8988T (cell line): ENCODE measurements around the gene TCP11X1.
"Not testable (repeated sequence)": the region's sequence is repeated elsewhere in the genome, so short reads cannot be mapped to it uniquely, and the experiment has no call there.

Experiments
- DNase-seq: peaks from one replicate; pipeline ENCODE4 v3.0.0; 2011

TCP11X1 gene

DNA sequence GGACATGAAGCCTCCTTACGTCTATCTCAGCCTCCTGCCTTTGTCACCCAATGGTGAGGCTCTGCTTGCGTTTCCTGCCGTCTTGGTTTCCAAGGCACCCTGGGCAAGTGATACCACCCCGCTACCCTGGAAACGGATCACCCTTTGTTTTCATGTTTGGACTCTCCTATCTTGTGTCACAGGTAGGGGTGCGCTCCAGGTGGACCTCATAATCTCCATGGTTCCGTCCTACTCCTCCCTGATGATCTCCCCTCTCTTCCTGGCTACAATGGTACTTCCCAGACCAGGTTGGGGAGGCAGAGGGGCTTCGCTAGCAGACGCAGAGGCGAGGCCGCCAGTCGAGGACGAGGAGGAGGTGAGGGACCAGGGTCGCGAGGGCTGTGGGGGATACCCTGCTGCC is at the start of gene TCP11X1:
TCP11X1 (plus strand) TSS at position 316 of the 400 bp plus-strand sequence.
- not testable (repeated sequence) for DNase-seq

DNA sequence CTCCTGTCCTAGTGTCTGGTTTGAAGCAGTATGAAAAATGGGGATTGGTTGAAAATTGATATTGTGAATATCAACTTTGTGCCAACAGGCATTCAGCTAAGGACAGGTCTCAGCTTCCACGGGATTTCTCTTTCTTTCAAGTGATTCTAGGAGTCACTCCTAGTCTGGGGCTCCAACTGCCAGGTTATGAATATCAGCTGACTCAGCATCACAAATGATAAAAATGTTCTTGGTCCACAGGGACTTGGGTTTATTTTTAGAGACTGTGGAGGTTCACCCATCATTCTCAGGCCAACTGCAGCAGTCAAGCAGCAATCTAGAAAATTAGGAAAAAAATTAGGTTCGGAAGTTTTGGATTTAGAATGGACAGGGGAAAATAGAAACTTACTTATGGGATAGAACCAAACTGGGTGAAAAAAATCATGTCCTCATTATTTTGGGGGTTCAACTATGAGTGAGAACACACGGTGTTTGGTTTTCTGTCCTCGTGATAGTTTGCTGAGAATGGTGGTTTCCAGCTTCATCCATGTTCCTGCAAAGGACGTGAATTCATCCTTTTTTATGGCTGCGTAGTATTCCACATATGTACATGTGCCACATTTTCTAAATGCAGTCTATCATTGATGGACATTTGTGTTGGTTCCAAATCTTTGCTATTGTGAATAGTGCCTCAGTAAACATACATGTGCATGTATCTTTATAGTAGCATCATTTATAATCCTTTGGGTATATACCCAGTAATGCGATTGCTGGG is 29.0 kb upstream of the TCP11X1 start:
- DNase-seq: no peak

DNA sequence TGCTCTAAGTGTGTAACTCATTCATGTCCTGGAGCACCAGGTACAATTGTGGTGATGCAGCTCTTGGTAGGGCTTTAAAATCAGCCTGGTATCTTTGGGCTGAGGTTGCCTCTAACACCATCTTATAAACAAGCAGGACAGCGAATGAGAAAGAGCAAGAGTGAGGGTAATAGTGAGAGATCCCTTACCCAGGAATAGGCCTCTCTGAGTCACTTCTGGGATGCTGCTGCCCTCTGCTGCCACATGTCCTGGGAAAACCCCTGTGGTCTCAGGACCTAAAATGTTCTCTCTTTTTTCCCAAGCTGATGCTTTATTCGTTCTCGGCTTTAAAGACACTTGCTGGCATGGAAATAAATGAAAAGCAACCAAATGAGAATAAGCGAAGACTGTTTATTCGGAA is 7.2 kb upstream of the TCP11X1 start:
- DNase-seq: not testable (repeated sequence)

DNA sequence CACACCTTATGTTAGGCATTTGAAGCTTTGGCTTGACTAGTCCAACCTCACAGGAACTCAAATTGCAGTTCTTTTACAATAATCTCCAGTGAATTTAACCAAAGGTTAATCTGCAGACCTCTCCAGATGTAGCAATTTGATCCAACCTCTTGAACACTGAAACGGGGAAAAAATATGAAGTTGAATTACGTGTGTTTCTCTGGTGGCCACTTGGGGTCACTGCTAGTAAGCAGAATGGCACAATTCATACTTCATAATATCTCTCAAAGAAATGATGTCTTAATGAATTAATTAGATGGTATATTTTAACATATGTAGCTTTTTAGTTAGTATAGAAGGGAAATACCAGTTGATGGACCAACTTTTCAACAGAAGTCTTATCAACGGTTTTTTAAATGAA is 1.4 kb downstream of the TCP11X1 start:
- DNase-seq: not testable (repeated sequence)

DNA sequence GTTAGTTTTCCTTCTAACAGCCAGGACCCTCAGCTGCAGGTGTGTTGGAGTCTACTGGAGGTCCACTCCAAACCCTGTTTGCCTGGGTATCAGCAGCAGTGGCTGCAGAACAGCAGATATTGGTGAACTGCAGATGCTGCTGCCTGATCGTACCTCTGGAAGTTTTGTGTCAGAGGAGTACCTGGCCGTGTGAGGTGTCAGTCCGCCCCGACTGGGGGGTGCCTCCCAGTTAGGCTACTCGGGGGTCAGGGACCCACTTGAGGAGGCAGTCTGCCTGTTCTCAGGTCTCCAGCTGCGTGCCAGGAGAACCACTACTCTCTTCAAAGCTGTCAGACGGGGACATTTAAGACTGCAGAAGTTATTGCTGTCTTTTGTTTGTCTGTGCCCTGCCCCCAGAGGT is 20.6 kb downstream of the TCP11X1 start:
- not testable (repeated sequence) for DNase-seq

DNA sequence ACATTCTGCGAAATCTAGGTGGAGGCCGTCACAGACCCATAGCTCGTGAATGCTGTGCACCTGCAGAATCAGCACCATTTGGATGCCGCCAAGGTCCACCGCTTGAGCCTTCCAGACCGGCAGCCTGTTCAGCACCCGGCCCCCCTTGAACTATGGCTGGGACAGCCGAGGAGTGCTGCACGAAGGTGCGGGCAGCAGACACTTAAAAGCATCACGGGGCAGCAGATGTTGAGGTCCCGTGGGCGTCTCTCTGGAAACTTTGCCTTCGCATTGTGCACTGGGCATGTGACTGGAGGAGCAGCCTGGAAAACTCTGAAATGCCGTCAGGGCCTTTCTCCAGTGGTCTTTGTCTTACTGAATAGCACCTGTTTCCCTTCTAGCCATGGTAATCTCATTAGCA is 25.2 kb downstream of the TCP11X1 start:
- DNase-seq: not testable (repeated sequence)

DNA sequence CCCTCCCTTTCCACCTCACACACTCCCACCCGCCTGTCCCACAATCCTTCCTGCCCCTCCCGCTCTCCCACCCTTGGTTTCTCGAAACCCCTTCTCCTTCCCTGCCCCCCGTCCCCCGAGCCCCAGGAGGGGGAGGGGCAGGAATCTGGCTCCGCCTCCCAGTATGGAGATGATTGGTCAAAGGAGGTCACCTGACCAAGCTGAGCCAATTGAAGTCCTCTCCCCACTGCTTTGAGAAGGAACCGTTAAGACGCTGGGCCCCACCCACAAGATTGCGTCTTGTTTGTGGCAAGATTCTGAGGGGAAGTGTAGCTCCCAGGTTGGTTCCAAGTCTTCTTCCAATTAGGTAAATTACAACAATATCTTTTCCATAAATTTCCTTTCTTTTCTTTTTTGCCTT is 31.8 kb downstream of the TCP11X1 start, which contains the start of gene NXF2:
NXF2 (plus strand) TSS at position 275 of the 400 bp plus-strand sequence. CDS start 59,912 bp downstream, outside the sequence.
- DNase-seq: not testable (repeated sequence)

DNA sequence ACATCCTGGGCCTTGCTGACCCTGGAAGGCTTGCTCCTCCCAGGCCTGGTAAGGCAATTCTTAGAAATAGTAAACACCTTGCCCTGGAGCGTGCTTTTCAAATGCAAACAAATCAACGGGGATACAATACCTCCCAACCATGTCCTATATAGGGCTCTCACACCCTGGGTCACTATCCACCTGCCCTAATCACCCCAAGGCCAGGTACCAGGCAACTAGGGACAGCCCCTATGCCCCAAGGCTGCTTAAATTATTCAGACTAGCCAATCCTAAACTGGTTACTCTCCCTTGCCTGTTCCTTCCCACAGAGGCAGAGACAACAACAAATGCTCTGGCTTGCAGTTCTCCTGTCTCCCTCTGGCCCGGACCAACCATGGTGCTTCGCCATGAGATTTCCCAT is 57.1 kb downstream of the TCP11X1 start:
- DNase-seq: not testable (repeated sequence)
